GM06990 (cell line): ENCODE data around the gene UBAC2.
"Not testable (repeated sequence)": the region's sequence is repeated elsewhere in the genome, so short reads cannot be mapped to it uniquely, and the experiment has no call there.

Source experiments
- DNase-seq: peaks from one replicate; pipeline ENCODE4 v3.0.0-alpha.2; 2011; ENCODE audit not compliant: insufficient read length; ENCODE audit errors: extremely low read depth
- H3K27me3 ChIP-seq: replicated peaks from 2 replicates; pipeline ENCODE4 v1.6.0; 2011; ENCODE audit warnings: low read length; ENCODE audit not compliant: control insufficient read depth, insufficient read depth
- H3K36me3 ChIP-seq: 2 replicates; pipeline ENCODE4 v1.5.1; 2011; ENCODE audit warnings: low read length; ENCODE audit not compliant: control insufficient read depth, insufficient read depth
- H3K4me3 ChIP-seq: replicated peaks from 2 replicates; pipeline ENCODE4 v1.5.1; 2011; ENCODE audit warnings: low read depth, mild to moderate bottlenecking, control low read depth, low read length
- CTCF ChIP-seq: IDR thresholded peaks from 2 replicates; pipeline ENCODE4 v1.5.1; 2011; ENCODE audit warnings: low read length, control low read depth, mild to moderate bottlenecking, inconsistent platforms; ENCODE audit not compliant: insufficient read depth, poor library complexity, severe bottlenecking

Gene UBAC2

GRCh38 chr13:99227331-99227900 lies 26.8 kb downstream of the UBAC2 start:
- no peak for DNase-seq

GRCh38 chr13:99227909-99228688 lies 27.4 kb downstream of the UBAC2 start:
- no peak for TF ChIP-seq CTCF
- DNase-seq = peak; percentile 20
- peak overlapping the region; percentile 33; the same call in 1 of the 2 replicates for H3K4me3 ChIP-seq
- H3K27me3 ChIP-seq = no peaks in the 10 kb centered on the region
- no peaks in the 10 kb centered on the region; the same call in 1 of the 2 replicates for H3K36me3 ChIP-seq

More at GRCh38 chr13:99227331-99227900, 26.8 kb downstream of the UBAC2 start:
- no peak for TF ChIP-seq CTCF
- Histone ChIP-seq H3K36me3 (no peaks in the 10 kb centered on the region; the same call in 1 of the 2 replicates), H3K4me3 (no peak overlapping the region), H3K27me3 (no peaks in the 10 kb centered on the region)

GRCh38 chr13:99228737-99229691 lies 28.4 kb downstream of the UBAC2 start:
- DNase-seq = peak; percentile 56
- Histone ChIP-seq H3K4me3 (peak overlapping the region; percentile 37; the same call in 1 of the 2 replicates), H3K27me3 (no peaks in the 10 kb centered on the region), H3K36me3 (no peaks in the 10 kb centered on the region; the same call in 1 of the 2 replicates)
- no peak for TF ChIP-seq CTCF

GRCh38 chr13:99230588-99230987 lies 29.9 kb downstream of the UBAC2 start:
- not testable (repeated sequence) for H3K36me3 ChIP-seq, DNase-seq, H3K27me3 ChIP-seq, H3K4me3 ChIP-seq

GRCh38 chr13:99230991-99231390 lies 30.3 kb downstream of the UBAC2 start:
- no peak overlapping the region for H3K4me3 ChIP-seq
- no peak for DNase-seq
- TF ChIP-seq CTCF = no peak
- H3K36me3 ChIP-seq = no peaks in the 10 kb centered on the region; the same call in 1 of the 2 replicates
- H3K27me3 ChIP-seq = no peaks in the 10 kb centered on the region
